HS-27A (cell line): ENCODE measurements around the gene C21orf58.
"Not testable (repeated sequence)": the region's sequence is repeated elsewhere in the genome, so short reads cannot be mapped to it uniquely, and the experiment has no call there.

Source experiments
- DNase-seq: peaks from one replicate; pipeline ENCODE4 v3.0.0-alpha.2; 2012; ENCODE audit warnings: low read depth, missing footprints

Gene C21orf58

DNA sequence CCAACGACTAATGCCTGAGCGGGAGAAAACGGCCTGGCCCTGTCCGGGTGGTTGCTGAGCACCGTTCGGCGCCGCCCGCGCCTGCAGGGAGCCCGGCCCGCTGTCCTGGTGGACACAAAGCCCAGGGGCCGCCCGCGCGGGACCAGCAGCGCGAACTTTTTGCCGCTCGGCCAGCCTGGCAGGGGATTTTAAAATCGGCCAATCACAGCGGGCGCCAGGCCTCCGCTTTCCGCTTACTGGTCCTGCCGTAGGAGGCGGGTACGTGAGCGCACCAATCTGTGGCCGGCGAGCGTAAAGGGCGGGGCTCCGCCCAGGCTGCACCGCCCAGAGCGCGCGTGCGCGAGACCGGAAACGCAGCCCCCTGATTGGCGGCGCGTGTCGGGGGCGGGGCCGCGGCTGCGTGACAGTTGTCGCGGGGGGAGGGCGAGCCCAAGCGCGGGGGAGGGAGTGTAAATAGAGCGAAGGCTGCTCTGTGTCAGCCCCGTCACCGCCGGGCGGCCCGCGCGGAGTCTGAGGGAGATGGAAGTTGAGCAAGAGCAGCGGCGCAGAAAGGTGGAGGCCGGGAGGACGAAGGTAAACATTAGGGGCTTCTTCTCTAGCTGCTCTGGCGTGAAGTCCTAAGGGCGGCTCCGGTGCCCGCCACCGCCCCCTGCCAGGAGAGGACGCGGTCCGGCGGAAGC is at the start of gene C21orf58, which contains the start of gene PCNT:
C21orf58 (minus strand) TSS at position 161 of the 680 bp plus-strand sequence. CDS start 1,132 bp downstream, outside the sequence.
PCNT (plus strand) TSS at position 447 of the 680 bp plus-strand sequence; CDS start at position 520, 73 bp downstream.
- peak; percentile 93 for DNase-seq

- not testable (repeated sequence) for DNase-seq
Observed at GRCh38 chr21:46372947-46373346, 49.3 kb upstream of the C21orf58 start.

- DNase-seq: no peak
Observed at GRCh38 chr21:46372014-46372485, 48.4 kb upstream of the C21orf58 start.

DNA sequence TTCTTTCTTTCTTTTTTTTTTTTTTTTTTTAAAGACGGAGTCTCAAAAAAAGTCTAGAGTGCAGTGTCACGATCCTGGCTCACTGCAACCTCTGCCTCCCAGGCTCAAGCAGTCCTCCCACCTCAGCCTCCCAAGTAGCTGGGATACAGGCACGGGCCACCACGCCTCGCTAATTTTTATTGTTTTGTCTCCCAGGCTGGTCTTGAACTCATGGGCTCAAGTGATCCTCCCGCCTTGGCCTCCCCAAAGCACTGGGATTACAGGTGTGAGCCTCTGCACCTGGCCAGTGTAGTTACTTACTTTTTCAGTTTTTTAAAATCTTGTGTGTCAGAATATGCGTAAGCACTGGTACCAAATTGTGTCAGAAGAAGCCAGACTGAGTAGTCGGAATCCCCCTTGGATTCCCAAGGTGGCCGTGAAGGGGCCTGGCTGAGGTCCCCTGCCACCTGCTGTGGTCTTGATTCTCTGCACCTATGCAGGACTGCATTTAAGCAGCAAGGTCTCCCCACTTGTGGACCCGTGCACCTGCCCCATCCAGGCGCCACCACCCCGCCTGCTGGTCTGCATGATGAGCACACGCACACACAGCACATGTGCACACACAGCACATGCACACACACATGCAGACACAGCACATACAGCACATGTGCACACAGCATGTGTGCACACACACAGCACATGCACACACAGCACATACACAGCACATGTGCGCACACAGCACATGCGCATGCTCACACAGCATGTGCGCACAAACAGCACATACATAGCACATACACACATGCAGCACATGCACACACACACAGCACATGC is 47.7 kb upstream of the C21orf58 start:
- DNase-seq: no peak

DNA sequence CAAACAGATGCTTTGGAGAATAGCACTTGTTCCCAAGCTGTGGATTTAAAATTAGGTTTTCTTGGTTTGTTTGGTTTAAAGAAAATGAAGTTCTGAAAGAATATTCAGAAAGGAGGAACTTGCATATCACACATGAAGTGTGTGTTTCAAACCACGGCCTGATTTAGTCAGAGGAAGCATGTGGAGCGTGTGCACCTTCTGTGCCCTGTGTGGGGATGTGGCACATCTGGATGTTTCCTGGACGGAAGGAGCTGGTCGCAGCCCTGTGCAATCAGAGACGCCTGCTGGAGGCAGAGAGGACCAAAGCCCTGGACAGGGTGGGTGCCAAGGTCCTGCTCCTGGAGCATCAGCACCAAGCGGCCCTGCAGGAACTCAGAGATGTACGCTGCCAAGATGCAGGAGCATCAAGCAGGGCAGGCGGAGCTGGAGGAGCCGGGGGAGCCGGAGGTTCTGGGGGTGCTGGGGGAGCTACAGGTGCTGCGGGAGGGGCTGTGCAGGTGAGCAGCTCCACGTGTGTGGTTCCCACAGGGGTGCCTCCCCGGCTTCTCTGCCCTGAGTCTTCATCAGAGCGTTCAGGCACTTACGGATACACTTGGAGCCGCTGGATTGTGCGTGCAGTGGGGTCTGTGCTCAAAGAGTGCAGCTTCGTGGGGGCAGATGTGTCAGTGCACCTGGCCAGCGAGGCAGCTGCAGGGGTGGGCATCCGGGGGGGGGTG is 46.0 kb upstream of the C21orf58 start:
- DNase-seq: no peak

- no peak for DNase-seq
Observed at GRCh38 chr21:46368533-46369285, 45.0 kb upstream of the C21orf58 start.

- no peak for DNase-seq
Observed at GRCh38 chr21:46366966-46367365, 43.3 kb upstream of the C21orf58 start.

- no peak for DNase-seq
Observed at GRCh38 chr21:46366561-46366960, 42.9 kb upstream of the C21orf58 start.

DNA sequence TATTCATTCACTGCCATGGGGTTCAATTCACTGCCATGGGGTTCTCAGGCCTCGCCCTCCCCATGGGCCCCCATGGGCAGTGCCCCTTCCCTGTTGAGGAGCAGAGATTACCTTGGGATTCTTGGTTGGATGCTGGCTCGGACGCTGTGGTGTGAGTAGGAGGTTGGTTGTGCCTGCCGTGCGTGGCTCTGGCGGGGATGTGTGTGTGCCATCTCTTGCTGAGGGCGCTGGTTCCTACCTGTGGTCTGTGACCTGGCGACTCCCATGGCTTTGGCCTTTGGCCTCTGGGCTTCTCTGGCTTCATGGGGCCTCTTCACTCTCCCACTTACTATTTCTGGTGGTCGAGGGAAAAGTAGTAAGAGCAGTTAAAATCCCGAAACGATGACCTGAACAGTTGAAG is 42.4 kb upstream of the C21orf58 start:
- no peak for DNase-seq

DNA sequence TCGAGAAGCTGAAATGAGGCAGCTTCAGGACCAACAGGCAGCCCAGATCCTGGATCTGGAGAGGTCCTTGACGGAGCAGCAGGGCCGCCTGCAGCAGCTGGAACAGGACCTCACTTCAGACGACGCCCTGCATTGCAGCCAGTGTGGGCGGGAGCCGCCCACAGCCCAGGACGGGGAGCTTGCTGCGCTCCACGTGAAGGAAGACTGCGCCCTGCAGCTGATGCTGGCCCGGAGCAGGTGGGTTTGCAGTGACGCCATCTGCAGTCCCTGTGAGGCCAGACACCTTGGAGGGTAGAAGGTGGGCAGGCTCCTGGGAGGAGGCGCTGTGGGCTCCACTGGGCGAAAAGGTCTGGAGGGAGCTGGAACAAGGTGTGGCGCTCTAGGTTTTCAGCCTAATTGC is 40.0 kb upstream of the C21orf58 start:
- DNase-seq: no peak

DNA sequence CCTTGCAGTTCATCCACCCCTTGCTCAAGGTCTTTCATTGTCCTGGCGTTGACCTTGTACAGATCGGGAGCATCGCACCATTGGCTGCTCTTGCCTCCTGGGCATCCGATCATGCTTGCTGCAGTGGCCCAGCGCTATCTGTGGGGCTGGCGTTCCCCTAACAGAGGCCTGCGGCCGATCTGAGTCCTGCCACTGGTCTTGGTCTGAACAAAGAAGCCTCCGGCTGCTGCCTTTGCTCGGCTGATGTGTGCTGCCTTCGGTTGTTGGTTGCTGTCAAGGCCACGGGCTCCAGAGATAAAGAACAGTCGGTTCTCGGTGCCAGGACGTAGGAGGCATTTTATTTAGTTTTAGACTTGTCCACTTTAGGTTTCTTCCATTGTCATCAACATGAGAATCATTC is 39.3 kb upstream of the C21orf58 start:
- DNase-seq: no peak

GRCh38 chr21:46361935-46362334 is 38.3 kb upstream of the C21orf58 start:
- no peak for DNase-seq

GRCh38 chr21:46361176-46361575 is 37.5 kb upstream of the C21orf58 start:
- DNase-seq: no peak

DNA sequence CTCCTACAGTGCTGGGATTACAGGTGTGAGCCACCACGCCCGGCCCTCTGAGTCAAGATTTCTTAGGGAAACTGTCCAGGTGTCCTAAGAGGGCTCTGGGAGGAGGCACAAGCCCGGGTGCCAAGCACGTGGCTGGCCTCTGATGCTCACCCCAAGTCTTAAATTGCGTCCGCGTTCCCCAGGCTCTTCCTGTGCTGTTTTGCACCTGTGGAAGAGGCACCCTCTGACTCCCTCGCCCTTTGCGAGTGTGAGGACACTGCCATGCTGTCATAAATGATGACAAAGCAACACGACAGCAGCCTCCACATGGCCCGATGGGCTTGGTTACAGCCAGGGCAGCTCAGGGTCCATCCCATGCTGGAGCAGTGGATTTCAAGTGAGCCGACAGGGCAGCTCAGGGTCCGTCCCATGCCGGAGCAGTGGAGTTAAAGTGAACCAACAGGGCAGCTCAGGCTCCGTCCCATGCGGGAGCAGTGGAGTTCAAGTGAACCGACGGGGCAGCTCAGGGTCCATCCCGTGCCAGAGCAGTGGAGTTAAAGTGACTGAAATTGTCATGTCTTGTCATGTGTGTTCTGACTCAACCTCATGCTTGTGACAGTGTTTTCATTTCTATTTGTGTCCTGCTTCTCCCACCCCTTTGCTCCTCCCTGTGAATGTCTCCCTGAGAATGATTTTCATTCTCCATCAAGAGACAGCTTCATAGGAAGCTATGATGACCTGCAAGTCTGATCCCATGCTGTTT is 34.2 kb upstream of the C21orf58 start:
- DNase-seq: no peak

- DNase-seq: no peak
Observed at GRCh38 chr21:46357335-46357604, 33.6 kb upstream of the C21orf58 start.

DNA sequence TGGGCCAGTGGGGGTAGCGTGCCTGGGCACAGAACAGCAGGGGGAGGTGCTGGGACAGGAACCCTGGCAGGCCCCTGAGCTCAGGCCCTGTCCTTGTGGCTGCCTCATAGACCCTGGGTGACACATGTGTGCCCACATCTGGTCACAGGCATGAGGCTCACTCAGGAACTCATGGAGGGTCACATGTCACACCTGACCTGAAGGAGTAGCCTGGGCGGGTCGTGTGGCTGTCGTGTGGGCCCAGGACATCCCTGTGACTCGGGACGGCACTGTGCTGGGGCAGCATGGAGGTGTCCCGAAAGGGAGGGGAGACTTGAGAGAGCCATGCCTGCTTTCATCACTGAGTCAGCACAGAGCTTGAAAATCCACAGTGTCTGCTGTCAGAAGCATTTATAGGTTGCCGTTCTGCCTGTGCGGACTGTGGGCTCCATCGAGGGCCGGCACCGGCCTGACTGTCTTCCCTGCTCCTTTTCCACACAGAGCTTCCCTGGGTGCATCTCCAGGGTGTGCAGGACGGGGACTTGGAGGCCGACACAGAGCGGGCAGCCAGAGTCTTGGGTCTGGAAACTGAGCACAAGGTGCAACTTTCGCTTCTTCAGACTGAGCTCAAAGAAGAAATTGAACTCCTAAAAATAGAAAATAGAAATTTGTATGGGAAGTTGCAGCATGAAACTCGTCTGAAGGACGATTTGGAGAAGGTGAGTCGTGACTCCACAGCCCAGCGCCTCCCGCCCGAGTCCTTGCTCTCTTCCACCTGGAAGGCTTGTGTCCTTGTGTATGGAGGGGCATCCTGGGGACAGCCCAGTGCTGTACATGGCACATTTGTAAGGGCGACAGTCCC is 33.0 kb upstream of the C21orf58 start:
- no peak for DNase-seq

DNA sequence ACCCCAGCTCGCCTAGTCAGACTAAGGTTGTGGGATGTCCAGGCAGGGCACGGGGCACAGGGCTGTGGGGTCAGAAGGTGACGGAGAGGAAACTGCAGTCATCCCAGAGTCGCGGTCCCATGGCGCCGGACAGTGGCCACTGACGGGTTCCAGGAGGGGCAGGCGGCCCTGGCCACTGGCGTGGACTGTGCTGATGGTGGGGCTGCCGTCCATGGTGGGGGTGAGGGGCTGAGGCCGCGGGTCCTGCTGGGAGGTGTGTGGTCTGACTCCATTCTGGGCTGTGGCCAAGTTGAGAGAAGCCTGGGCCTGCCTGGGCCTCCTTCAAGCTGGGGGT is 32.3 kb upstream of the C21orf58 start:
- no peak for DNase-seq

DNA sequence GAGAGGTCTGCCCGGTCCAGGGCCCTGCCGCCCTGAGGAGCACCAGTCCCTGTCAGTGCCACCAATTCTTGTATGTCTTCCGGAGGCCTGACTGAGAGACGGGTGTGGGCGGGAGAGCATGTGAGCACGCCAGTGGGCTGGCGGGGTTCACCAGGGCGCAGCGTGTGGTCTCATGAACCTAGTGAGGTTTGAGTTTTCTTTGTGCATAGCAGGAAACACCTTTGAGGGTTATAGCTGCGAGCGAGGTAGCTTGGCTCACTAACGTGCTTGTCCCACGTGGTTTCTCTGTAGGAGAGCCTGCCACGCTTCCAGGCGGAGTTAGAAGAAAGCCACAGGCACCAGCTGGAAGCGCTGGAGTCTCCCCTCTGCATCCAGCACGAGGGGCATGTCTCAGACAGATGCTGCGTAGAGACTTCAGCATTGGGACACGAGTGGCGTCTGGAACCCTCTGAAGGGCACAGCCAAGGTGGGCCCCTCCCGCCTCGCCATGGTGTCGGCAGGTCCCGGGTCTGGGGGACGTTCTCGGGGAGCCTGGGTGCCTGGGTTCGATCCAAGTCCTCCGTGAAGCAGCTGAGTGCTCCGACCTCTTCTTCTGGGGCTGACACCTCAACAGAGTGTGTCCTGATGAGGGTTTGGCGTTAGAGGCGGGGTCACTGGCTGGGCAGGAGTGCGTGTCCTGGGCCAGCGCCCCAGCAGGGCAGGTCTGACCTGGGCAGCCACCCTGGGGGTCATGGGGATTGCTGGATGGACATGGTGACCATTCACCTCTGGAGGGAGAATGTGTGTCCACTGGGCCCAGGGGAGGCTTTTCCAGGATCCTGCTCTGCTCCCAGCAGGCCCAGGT is 31.7 kb upstream of the C21orf58 start:
- DNase-seq: no peak

GRCh38 chr21:46354518-46354917 is 30.8 kb upstream of the C21orf58 start:
- DNase-seq: no peak

DNA sequence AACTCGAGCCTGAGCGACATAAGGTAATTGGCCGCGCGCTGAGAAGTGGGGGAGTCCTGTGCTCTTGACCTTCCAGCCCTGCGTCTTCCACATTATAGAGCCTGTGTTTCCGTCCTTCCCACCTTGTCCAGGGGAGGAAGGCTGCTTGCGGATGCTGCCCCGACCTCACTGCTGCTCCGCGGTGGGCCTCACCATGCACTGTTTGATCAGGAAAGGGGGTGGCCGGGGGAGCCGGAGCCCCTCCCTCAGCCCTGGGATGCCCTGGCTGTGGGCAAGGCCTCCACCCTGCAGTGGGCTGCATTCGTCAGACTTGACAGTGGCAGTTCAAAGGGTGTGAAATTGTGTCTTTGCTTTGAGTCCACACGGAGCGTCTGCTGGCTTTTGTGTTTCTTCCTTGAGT is 30.4 kb upstream of the C21orf58 start:
- DNase-seq: no peak
